GM12873 (cell line): Measurements from ENCODE around the gene TUBA8.

Experiments used
- CTCF ChIP-seq: IDR thresholded peaks from 2 replicates; pipeline ENCODE4 v1.5.1; 2012; ENCODE audit warnings: low read depth, mild to moderate bottlenecking, moderate library complexity, low read length, control low read depth; ENCODE audit not compliant: insufficient read depth; ENCODE audit errors: missing control alignments

The TUBA8 gene

GRCh38 chr22:18119409-18120110 lies 9.0 kb downstream of the TUBA8 start:
- TF ChIP-seq CTCF, result no peak

GRCh38 chr22:18120857-18121256 lies 10.2 kb downstream of the TUBA8 start:
- TF ChIP-seq CTCF, result no peak

GRCh38 chr22:18121506-18121905 lies 10.9 kb downstream of the TUBA8 start:
- TF ChIP-seq CTCF, result no peak

GRCh38 chr22:18121954-18122554 lies 11.4 kb downstream of the TUBA8 start:
- TF ChIP-seq CTCF, result no peak

- no peak for TF ChIP-seq CTCF
These were observed 16.0 kb downstream of the TUBA8 start for GRCh38 chr22:18126606-18127005.

- no peak for TF ChIP-seq CTCF
These were observed 19.4 kb downstream of the TUBA8 start for GRCh38 chr22:18130018-18130417.

- TF ChIP-seq CTCF, result no peak
These were observed 20.3 kb downstream of the TUBA8 start for GRCh38 chr22:18130699-18131429.
